T47D (cell line): ENCODE measurements around the gene CLEC4C.

Experiments used
- DNase-seq, 2 experiments: peaks; one replicate each; pipeline versions ENCODE4 v3.0.0 to v3.0.0-alpha.2; 2011 to 2012; ENCODE audit warnings: low read depth in 1 of 2, low spot score in 1 of 2
- JUND ChIP-seq: IDR thresholded peaks from 2 replicates; pipeline ENCODE4 v1.6.1; 2012; ENCODE audit warnings: low read depth
- in situ Hi-C: cut with HindIII; loops from 2 replicates; pipeline ENCODE4 v1.10.0; 2016; ENCODE audit warnings: low sequenced_read_pairs, low pct_unique_long_range_greater_than_20kb

CLEC4C gene

GRCh38 chr12:7709969-7710675 lies 37.1 kb downstream of the CLEC4C start:
- no peak for DNase-seq
- in situ Hi-C loops: no loop called here

GRCh38 chr12:7705846-7706245 lies 41.3 kb downstream of the CLEC4C start:
- DNase-seq: no peak
- no peak for TF ChIP-seq JUND
- in situ Hi-C loops: no loop called here

More at GRCh38 chr12:7709969-7710675, 37.1 kb downstream of the CLEC4C start:
- TF ChIP-seq JUND: no peak

- no peak for TF ChIP-seq JUND
- in situ Hi-C loops: no loop called here
- no peak for DNase-seq
These were observed 51.5 kb downstream of the CLEC4C start, which contains the start of gene GDF3 for GRCh38 chr12:7695566-7696197. Gene GDF3, minus strand, starts transcription at chr12:7695775. Its CDS starts 47 bp downstream, at chr12:7695728.

GRCh38 chr12:7695237-7695560 lies 52.0 kb downstream of the CLEC4C start:
- in situ Hi-C loops: no loop called here
- TF ChIP-seq JUND: no peak
- no peak for DNase-seq

- in situ Hi-C loops: no loop called here
- no peak for TF ChIP-seq JUND
- no peak for DNase-seq
These were observed 52.5 kb downstream of the CLEC4C start for GRCh38 chr12:7694556-7695236.

- DNase-seq: no peak
- TF ChIP-seq JUND: no peak
- in situ Hi-C loops: no loop called here
These were observed 53.4 kb downstream of the CLEC4C start for GRCh38 chr12:7693793-7694192.

GRCh38 chr12:7681535-7681934 lies 65.6 kb downstream of the CLEC4C start:
- no peak for DNase-seq
- TF ChIP-seq JUND: no peak
- in situ Hi-C loops: no loop called here
